AG04449 (cell line): ENCODE results near the gene BMPR1B.

Experiments used
- CTCF ChIA-PET: fragments of 350-600 bp; formaldehyde crosslinking; extraction: SDS; loops from one replicate; lab custom pipeline; 2021; ENCODE audit warnings: antibody characterized with exemption; lab: Yijun Ruan, JAX
- POLR2A ChIA-PET: fragments of 400-600, 350-600 bp; formaldehyde crosslinking; extraction: SDS; loops from one replicate; lab custom pipeline; 2020; ENCODE audit warnings: antibody characterized with exemption, inconsistent platforms; lab: Yijun Ruan, JAX
- DNase-seq: peaks from one replicate; pipeline ENCODE4 v3.0.0-alpha.2; 2010; ENCODE audit warnings: low read depth, low spot score
- H3K4me3 ChIP-seq: 2 replicates; pipeline ENCODE4 v1.5.1; 2011; ENCODE audit warnings: low read depth, mild to moderate bottlenecking, control low read depth, low read length
- CTCF ChIP-seq: IDR thresholded peaks from one replicate; pipeline ENCODE4 v1.5.1; 2011; ENCODE audit warnings: mild to moderate bottlenecking, moderate library complexity, low read length, control low read depth, inconsistent platforms; ENCODE audit not compliant: insufficient read depth; ENCODE audit errors: missing control alignments

The BMPR1B gene

DNA sequence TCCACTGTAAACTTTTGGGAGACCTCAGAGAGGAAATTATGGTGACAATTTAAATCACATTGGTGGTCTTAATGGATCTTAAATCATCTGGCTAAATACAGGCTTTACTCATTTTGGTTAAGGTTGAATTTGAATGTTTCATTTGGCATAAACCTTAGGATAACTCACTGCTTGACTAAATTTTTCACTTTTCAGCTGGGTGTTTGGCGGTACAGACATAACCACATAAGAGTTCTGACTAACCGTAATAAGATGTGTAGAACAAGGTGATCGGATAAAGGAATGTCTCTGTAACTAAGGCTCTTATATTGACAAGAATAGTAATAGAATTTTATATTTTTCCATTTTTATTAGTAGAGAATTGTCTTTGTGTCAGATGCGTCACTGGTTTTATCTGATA, 281.0 kb downstream of the BMPR1B start:
- H3K4me3 ChIP-seq: no peak overlapping the region
- TF ChIP-seq CTCF: no peak
- no peak for DNase-seq
- POLR2A ChIA-PET: no interaction called here
- CTCF ChIA-PET: no interaction called here

GRCh38 chr4:95044324-95044837, 286.6 kb downstream of the BMPR1B start:
- no peak for TF ChIP-seq CTCF
- no peak overlapping the region for H3K4me3 ChIP-seq
- CTCF ChIA-PET: no interaction called here
- POLR2A ChIA-PET: no interaction called here
- no peak for DNase-seq

GRCh38 chr4:95045429-95045828, 287.7 kb downstream of the BMPR1B start:
- ChIA-PET POLR2A (no interaction called here), CTCF (interaction anchor here (0.8 kb wide), 1 partner anchor 62 kb away, joined by 3 read pairs; no protein-coding TSS in a partner anchor)
- no peak overlapping the region for H3K4me3 ChIP-seq
- no peak for DNase-seq
- TF ChIP-seq CTCF: no peak

DNA sequence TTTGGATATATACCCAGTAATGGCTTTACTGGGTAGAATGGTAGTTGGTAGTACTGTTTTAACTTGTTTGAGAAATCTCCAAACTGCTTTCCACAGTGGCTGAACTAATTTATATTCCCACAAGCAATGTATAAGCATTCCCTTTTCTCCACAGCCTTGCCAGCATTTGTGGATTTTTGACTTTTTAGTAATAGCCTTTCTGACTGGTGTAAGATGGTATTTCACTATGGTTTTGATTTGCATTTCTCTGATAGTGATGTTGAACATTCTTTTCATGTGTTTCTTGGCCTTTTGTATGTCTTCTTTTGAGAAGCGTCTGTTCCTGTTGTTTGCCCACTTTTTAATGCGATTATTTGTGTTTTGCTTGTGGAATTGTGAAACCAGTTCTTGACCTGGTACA, 290.5 kb downstream of the BMPR1B start:
- ChIA-PET POLR2A (no interaction called here), CTCF (no interaction called here)
- no peak for TF ChIP-seq CTCF

DNA sequence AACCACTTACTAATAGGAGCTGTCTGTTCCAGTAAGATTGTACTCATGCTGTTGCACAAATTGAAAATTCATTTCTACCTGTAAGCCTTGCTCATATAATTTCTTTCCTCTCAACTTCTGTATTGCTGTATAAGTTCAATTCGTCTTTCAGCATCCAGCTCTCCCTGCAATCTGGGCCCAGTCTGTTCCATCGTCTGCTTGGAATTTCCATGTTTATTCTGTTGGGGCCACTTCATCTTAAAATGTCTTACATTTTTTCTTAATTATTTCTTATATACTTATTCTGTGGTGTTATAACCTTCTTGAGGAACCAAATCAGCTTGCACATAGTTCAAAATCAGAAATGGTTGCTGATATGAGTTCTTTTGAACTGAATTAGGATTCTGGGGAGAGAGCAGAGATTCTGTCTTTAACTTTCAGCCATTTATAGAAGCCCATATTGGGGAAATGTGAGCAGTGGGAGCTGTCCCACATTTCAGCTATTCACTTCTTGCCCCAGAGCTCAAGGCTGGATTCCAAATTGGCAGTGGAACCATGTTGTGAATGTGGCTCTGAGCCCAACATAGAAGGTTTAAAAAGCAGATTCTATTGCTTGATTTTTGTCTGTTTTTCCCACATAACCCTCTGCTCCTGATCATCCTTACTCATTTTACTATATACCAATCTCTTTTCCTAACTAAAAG, 291.9 kb downstream of the BMPR1B start:
- no peak for TF ChIP-seq CTCF
- no peak for DNase-seq
- ChIA-PET CTCF (no interaction called here), POLR2A (no interaction called here)
- no peak overlapping the region for H3K4me3 ChIP-seq

More for the DNA sequence above, 290.5 kb downstream of the BMPR1B start:
- H3K4me3 ChIP-seq: no peak overlapping the region
- DNase-seq: peak; percentile 4

GRCh38 chr4:95050980-95051701, 293.4 kb downstream of the BMPR1B start:
- ChIA-PET CTCF (interaction anchor here (0.9 kb wide), 1 partner anchor 133 kb away, joined by 3 read pairs; no protein-coding TSS in a partner anchor), POLR2A (no interaction called here)
- TF ChIP-seq CTCF: no peak
- DNase-seq: no peak
- no peak overlapping the region for H3K4me3 ChIP-seq
